ENCODE data around the gene CRTC2. TPM values are rescaled to one million over a fixed set of nuclear protein-coding genes. Genes with fewer than 3 reads are reported as not detected.

Gene CRTC2
- total and polyA plus RNA-seq, 9 of the 15 experiments (the other 6 are each of a cell fraction or from before 2014, with no cell fraction given), result 2.7 to 26.4 (median 10.2) TPM

DNA sequence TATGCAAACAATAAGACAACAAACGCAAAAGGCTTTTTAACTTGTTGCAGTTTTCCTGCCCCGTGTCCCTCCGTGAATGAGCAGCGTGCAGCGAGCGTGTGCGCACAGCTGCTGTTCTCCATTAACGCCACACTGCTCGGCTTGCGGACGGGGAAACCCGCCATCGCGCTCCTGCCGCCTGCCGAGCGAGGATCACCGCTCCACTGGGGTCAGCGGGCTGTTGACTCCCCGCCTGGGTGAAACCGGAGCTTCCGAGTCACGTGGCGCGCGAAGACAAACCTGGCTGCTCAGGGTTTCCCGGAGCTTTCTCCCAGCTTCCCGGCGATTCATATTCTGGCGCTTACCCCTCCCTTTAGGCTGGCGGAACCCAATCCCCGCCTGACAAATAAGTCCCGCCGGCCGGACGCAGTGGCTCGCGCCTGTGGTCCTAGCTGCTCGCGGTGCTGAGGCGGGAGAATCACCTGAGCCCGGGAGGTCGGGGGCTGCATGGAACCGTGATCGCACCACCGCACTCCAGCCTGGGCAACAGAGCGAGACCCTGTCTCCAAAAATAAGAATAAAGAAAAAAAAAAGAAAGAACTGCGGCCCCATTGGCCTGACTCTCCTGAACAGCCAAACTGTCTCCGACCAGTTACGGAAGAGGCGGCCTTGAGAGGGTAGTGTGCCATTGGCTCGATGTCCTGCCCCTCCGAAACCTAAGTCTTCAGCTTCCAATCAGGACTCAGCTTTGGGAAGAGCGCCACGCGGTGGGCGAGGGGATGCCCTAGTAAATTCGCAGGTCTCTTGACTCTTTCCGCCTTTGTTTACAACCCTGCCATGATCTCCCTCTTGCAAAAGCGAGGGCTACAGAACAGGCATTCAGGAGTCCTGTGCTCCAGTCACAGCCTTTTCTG is 8.9 kb upstream of the CRTC2 start, which contains the start of gene CREB3L4 (continued):
- no peak for TF ChIP-seq NFE2L1 (tag; IDR thresholded peaks at IDR 0.05; ENCODE audit: borderline replicate concordance, low read depth)
- TF ChIP-seq JUNB (CRISPR knock-in tag; conservative IDR thresholded peaks at IDR 0.05), result no peak
- peak; percentile 94; the same call in 1 of the 2 replicates for TF ChIP-seq NR1H2 (CRISPR knock-in tag; IDR thresholded peaks at IDR 0.05)
- no peak for TF ChIP-seq ZNF282 (CRISPR knock-in tag; IDR thresholded peaks at IDR 0.05)
- TF ChIP-seq, protein P1, sequence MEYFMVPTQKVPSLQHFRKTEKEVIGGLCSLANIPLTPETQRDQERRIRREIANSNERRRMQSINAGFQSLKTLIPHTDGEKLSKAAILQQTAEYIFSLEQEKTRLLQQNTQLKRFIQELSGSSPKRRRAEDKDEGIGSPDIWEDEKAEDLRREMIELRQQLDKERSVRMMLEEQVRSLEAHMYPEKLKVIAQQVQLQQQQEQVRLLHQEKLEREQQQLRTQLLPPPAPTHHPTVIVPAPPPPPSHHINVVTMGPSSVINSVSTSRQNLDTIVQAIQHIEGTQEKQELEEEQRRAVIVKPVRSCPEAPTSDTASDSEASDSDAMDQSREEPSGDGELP (CRISPR knock-in tag; IDR thresholded peaks at IDR 0.05; ENCODE audit: borderline replicate concordance), result peak; percentile 95
- TF ChIP-seq, protein P2, sequence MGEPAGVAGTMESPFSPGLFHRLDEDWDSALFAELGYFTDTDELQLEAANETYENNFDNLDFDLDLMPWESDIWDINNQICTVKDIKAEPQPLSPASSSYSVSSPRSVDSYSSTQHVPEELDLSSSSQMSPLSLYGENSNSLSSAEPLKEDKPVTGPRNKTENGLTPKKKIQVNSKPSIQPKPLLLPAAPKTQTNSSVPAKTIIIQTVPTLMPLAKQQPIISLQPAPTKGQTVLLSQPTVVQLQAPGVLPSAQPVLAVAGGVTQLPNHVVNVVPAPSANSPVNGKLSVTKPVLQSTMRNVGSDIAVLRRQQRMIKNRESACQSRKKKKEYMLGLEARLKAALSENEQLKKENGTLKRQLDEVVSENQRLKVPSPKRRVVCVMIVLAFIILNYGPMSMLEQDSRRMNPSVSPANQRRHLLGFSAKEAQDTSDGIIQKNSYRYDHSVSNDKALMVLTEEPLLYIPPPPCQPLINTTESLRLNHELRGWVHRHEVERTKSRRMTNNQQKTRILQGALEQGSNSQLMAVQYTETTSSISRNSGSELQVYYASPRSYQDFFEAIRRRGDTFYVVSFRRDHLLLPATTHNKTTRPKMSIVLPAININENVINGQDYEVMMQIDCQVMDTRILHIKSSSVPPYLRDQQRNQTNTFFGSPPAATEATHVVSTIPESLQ (CRISPR knock-in tag; IDR thresholded peaks at IDR 0.05), result peak; percentile 95; the same call in 1 of the 2 replicates
- TF ChIP-seq KLF6 (CRISPR knock-in tag; IDR thresholded peaks at IDR 0.05; ENCODE audit: borderline replicate concordance), result no peak
- TF ChIP-seq HNRNPL (IDR thresholded peaks at IDR 0.05; ENCODE audit: low read depth, low read length), result no peak
- no peak for TF ChIP-seq ZNF830 (CRISPR knock-in tag; IDR thresholded peaks at IDR 0.05)
- no peak for TF ChIP-seq SAFB2 (IDR thresholded peaks at IDR 0.05; ENCODE audit: borderline replicate concordance, low read depth, low read length, severe bottlenecking)
- 0 out of 2 replicates have a peak, but pooled peaks have one; percentile 21 for TF ChIP-seq XRCC5 (IDR thresholded peaks at IDR 0.05; ENCODE audit: low read depth, low read length)
- TF ChIP-seq PHF8 (IDR thresholded peaks at IDR 0.05; ENCODE audit: borderline replicate concordance, low read length), result peak; percentile 82; the same call in 1 of the 2 replicates
- no peak for TF ChIP-seq NFIX (CRISPR knock-in tag; IDR thresholded peaks at IDR 0.05; ENCODE audit: low read depth)
- no peak for TF ChIP-seq PPARD (CRISPR knock-in tag; IDR thresholded peaks at IDR 0.05)
- TF ChIP-seq TCFL5 (CRISPR knock-in tag; conservative IDR thresholded peaks at IDR 0.05), result no peak
- TF ChIP-seq, protein P3, sequence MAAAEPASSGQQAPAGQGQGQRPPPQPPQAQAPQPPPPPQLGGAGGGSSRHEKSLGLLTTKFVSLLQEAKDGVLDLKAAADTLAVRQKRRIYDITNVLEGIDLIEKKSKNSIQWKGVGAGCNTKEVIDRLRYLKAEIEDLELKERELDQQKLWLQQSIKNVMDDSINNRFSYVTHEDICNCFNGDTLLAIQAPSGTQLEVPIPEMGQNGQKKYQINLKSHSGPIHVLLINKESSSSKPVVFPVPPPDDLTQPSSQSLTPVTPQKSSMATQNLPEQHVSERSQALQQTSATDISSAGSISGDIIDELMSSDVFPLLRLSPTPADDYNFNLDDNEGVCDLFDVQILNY (CRISPR knock-in tag; IDR thresholded peaks at IDR 0.05), result no peak
- TF ChIP-seq HEY1 (CRISPR knock-in tag; IDR thresholded peaks at IDR 0.05; ENCODE audit: borderline replicate concordance), result no peak
- TF ChIP-seq, protein P4, sequence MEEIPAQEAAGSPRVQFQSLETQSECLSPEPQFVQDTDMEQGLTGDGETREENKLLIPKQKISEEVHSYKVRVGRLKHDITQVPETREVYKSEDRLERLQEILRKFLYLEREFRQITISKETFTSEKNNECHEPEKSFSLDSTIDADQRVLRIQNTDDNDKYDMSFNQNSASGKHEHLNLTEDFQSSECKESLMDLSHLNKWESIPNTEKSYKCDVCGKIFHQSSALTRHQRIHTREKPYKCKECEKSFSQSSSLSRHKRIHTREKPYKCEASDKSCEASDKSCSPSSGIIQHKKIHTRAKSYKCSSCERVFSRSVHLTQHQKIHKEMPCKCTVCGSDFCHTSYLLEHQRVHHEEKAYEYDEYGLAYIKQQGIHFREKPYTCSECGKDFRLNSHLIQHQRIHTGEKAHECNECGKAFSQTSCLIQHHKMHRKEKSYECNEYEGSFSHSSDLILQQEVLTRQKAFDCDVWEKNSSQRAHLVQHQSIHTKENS (CRISPR knock-in tag; IDR thresholded peaks at IDR 0.05), result no peak
- no peak for TF ChIP-seq MCM7 (IDR thresholded peaks at IDR 0.05)

All from K562 (cell line).